Body of pancreas (tissue), 4 donors: Measurements from ENCODE around the gene MAMSTR.

ENCODE experiments used
- CTCF ChIP-seq, 7 experiments: fragments of 450-650 bp in 4 of 7; fragments of 200-600 bp in 3 of 7; sonication (generic) in 3 of 7; IDR thresholded peaks; one replicate each; pipeline ENCODE4 v1.5.1; 2016 to 2019; ENCODE audit warnings: antibody characterized with exemption in 7 of 7
- POLR2A ChIP-seq, 3 donors: fragments of 450-650 bp; IDR thresholded peaks; one replicate each; pipeline ENCODE4 v1.6.1; 2016; ENCODE audit warnings: antibody characterized with exemption in 3 of 3, mild to moderate bottlenecking in 2 of 3

DNA sequence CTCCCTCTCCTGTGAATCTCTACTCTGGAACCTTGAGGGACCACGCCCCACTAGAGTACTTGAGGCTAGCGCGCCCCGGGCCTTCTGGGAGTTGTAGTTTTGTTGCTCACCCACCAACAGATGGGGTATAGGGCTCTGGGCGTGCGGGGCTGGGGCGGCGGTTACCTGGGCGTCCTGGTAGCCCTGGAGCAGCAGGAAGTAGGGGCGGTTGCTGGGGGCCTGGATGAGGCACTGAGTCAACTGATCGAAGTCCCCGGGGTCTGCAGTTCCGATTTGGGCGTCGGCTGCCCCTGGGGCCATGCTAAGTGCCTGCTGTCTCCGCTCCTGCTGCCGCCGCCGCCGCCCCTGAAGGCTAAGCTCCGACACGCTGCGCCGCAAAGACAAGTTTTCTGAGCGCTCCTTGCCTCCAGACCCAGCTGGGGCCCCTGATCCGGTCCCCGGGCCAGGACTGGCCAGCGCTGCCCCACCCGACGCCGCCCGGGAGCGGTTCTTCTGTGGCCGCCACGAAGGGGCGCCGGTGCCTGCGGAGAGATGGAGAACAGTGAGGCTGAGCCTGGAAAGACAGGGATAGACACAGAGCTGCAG, 15.6 kb upstream of the MAMSTR start:
- TF ChIP-seq CTCF (IDR thresholded peaks at IDR 0.05) (no peak), POLR2A (IDR thresholded peaks at IDR 0.05) (no peak)
